H9 (cell line): Measurements from ENCODE around the gene PIAS2. TPM values are rescaled to one million over a fixed set of nuclear protein-coding genes. Genes with fewer than 3 reads are reported as not detected.

ENCODE experiments used
- DNase-seq: peaks from one replicate; pipeline ENCODE4 v3.0.0-alpha.2; 2017
- H2AFZ ChIP-seq: one replicate; pipeline ENCODE4 v1.6.1; 2013; ENCODE audit warnings: mild to moderate bottlenecking, low read length, control low read depth, moderate library complexity
- H2AK5ac ChIP-seq: 2 replicates; pipeline ENCODE4 v1.6.1; 2013; ENCODE audit warnings: low read length, control low read depth, mixed read lengths; ENCODE audit not compliant: insufficient read length
- H2BK120ac ChIP-seq: one replicate; pipeline ENCODE4 v1.6.1; 2013; ENCODE audit warnings: low read depth, mild to moderate bottlenecking, low read length, control low read depth, inconsistent platforms; ENCODE audit not compliant: poor library complexity, severe bottlenecking
- H2BK12ac ChIP-seq: 2 replicates; pipeline ENCODE4 v1.6.1; 2013; ENCODE audit warnings: low read length, control low read depth, mixed read lengths, low read depth; ENCODE audit not compliant: insufficient read length
- H2BK15ac ChIP-seq: 2 replicates; pipeline ENCODE4 v1.6.1; 2013; ENCODE audit warnings: low read depth, low read length, control low read depth
- H2BK20ac ChIP-seq: one replicate; pipeline ENCODE4 v1.6.1; 2013; ENCODE audit warnings: low read depth, mild to moderate bottlenecking, low read length, control low read depth, inconsistent platforms; ENCODE audit not compliant: poor library complexity, severe bottlenecking
- H2BK5ac ChIP-seq: 2 replicates; pipeline ENCODE4 v1.6.1; 2013; ENCODE audit warnings: low read length, control low read depth, mixed read lengths; ENCODE audit not compliant: insufficient read length
- H3K14ac ChIP-seq: 2 replicates; pipeline ENCODE4 v1.6.1; 2013; ENCODE audit warnings: low read length, control low read depth; ENCODE audit not compliant: insufficient read depth
- H3K18ac ChIP-seq: 2 replicates; pipeline ENCODE4 v1.6.1; 2013; ENCODE audit warnings: low read depth, mild to moderate bottlenecking, mixed read lengths, low read length, control low read depth; ENCODE audit not compliant: insufficient read length
- H3K23ac ChIP-seq: 2 replicates; pipeline ENCODE4 v1.6.1; 2013; ENCODE audit warnings: low read length, control low read depth, mixed read lengths, low read depth; ENCODE audit not compliant: insufficient read length
- H3K23me2 ChIP-seq: 2 replicates; pipeline ENCODE4 v1.6.1; 2013; ENCODE audit warnings: low read depth, mild to moderate bottlenecking, mixed read lengths, low read length, control low read depth; ENCODE audit not compliant: insufficient read length, poor library complexity, severe bottlenecking
- H3K27ac ChIP-seq: 2 replicates; pipeline ENCODE4 v1.5.1; 2013; ENCODE audit warnings: low read length, control low read depth, mixed read lengths, low read depth; ENCODE audit not compliant: insufficient read length
- H3K27me3 ChIP-seq: 2 replicates; pipeline ENCODE4 v1.6.1; 2013; ENCODE audit warnings: low read length, control low read depth, inconsistent platforms; ENCODE audit not compliant: insufficient read depth
- H3K4ac ChIP-seq: 2 replicates; pipeline ENCODE4 v1.6.1; 2013; ENCODE audit warnings: low read depth, mild to moderate bottlenecking, control low read depth, inconsistent platforms, low read length, moderate library complexity
- H3K4me1 ChIP-seq: 2 replicates; pipeline ENCODE4 v1.6.1; 2013; ENCODE audit warnings: low read length, control low read depth, inconsistent platforms; ENCODE audit not compliant: insufficient read depth
- H3K4me2 ChIP-seq: 2 replicates; pipeline ENCODE4 v1.6.1; 2013; ENCODE audit warnings: low read length, control low read depth, mixed read lengths; ENCODE audit not compliant: insufficient read length, insufficient read depth
- H3K56ac ChIP-seq: 2 replicates; pipeline ENCODE4 v1.6.1; 2013; ENCODE audit warnings: low read depth, mild to moderate bottlenecking, mixed read lengths, low read length, control low read depth; ENCODE audit not compliant: insufficient read length
- H3K79me1 ChIP-seq: 2 replicates; pipeline ENCODE4 v1.6.1; 2013; ENCODE audit warnings: low read depth, mild to moderate bottlenecking, moderate library complexity, low read length, control low read depth, inconsistent platforms; ENCODE audit not compliant: insufficient read depth, poor library complexity, severe bottlenecking
- H3K79me2 ChIP-seq: 2 replicates; pipeline ENCODE4 v1.6.1; 2013; ENCODE audit warnings: low read length, control low read depth, inconsistent platforms; ENCODE audit not compliant: insufficient read depth
- H3K9ac ChIP-seq: 2 replicates; pipeline ENCODE4 v1.6.1; 2013; ENCODE audit warnings: low read length, control low read depth, mixed read lengths; ENCODE audit not compliant: insufficient read length; ENCODE audit errors: extremely low read depth
- H3K9me3 ChIP-seq: one replicate; pipeline ENCODE4 v1.6.1; 2013; ENCODE audit warnings: low read depth, low read length, inconsistent platforms; ENCODE audit not compliant: control insufficient read depth
- H3T11ph ChIP-seq: one replicate; pipeline ENCODE4 v1.6.1; 2013; ENCODE audit warnings: mild to moderate bottlenecking, low read length, control low read depth, inconsistent platforms
- H4K20me1 ChIP-seq: one replicate; pipeline ENCODE4 v1.6.1; 2013; ENCODE audit not compliant: control insufficient read depth, insufficient read length, insufficient read depth
- H4K5ac ChIP-seq: 2 replicates; pipeline ENCODE4 v1.6.1; 2013; ENCODE audit warnings: low read depth, mild to moderate bottlenecking, mixed read lengths, low read length, control low read depth; ENCODE audit not compliant: insufficient read length
- H4K8ac ChIP-seq: replicated peaks from 2 replicates; pipeline ENCODE4 v1.6.1; 2013; ENCODE audit warnings: low read length, control low read depth, mixed read lengths, low read depth; ENCODE audit not compliant: insufficient read length
- H4K91ac ChIP-seq: 2 replicates; pipeline ENCODE4 v1.6.1; 2013; ENCODE audit warnings: low read depth, mild to moderate bottlenecking, moderate library complexity, mixed read lengths, low read length, control low read depth; ENCODE audit not compliant: insufficient read length
- H3K27ac Mint-ChIP-seq, 3 experiments: 2 replicates in 2 of 3; 3 replicates in 1 of 3; pipeline ENCODE4 v1.8.0; 2020 to 2021; ENCODE audit warnings: mixed read lengths in 3 of 3, mild to moderate bottlenecking in 1 of 3, moderate library complexity in 1 of 3
- H3K27me3 Mint-ChIP-seq: 2 replicates; pipeline ENCODE4 v1.8.0; 2021; ENCODE audit warnings: low read depth, mild to moderate bottlenecking, moderate library complexity, mixed read lengths
- H3K36me3 Mint-ChIP-seq, 3 experiments: 2 replicates in 2 of 3; 3 replicates in 1 of 3; pipeline ENCODE4 v1.8.0; 2020 to 2021; ENCODE audit warnings: low read depth in 3 of 3, mixed read lengths in 3 of 3; ENCODE audit not compliant: insufficient read depth in 1 of 3
- H3K4me1 Mint-ChIP-seq, 2 experiments: 2 replicates each; pipeline ENCODE4 v1.8.0; 2020; ENCODE audit warnings: mixed read lengths in 2 of 2
- H3K4me3 Mint-ChIP-seq, 2 experiments: 2 replicates in 1 of 2; 3 replicates in 1 of 2; pipeline ENCODE4 v1.8.0; 2020 to 2021; ENCODE audit warnings: mild to moderate bottlenecking in 2 of 2, mixed read lengths in 2 of 2, moderate library complexity in 1 of 2
- H3K9me3 Mint-ChIP-seq, 2 experiments: 2 replicates in 1 of 2; 3 replicates in 1 of 2; pipeline ENCODE4 v1.8.0; 2020; ENCODE audit warnings: mild to moderate bottlenecking in 2 of 2, mixed read lengths in 2 of 2, moderate library complexity in 1 of 2
- CTCF ChIP-seq: fragments of 200-600 bp; sonication (generic); conservative IDR thresholded peaks from 3 replicates; pipeline ENCODE4 v1.8.0; 2021; ENCODE audit warnings: antibody characterized with exemption, mild to moderate bottlenecking
- WGBS: extraction: QIAGEN DNeasy Blood & Tissue Kit; methylation state at CpG from one replicate; pipeline ENCODE4 v1.1.7; 2013; ENCODE audit warnings: missing lambda C conversion rate, low lambda C conversion rate, mixed read lengths; ENCODE audit not compliant: insufficient read length; ENCODE audit errors: extremely low coverage; 5-methylcytosine and 5-hydroxymethylcytosine counted together
- total RNA-seq: library from RNA; stranded (reverse); gene quantifications from 2 replicates; pipeline ENCODE4 v1.2.1, GENCODE V29; 2021

The PIAS2 gene
- total RNA-seq, 1 experiment from 2014 or later, result 58.4 TPM

- TF ChIP-seq CTCF, result no peak
- H3K9me3 ChIP-seq, result no peaks in the 10 kb centered on the region
- H3K27ac Mint-ChIP-seq, result no peak overlapping the region
- H2BK12ac ChIP-seq, result no peak overlapping the region
- H2BK5ac ChIP-seq, result no peak overlapping the region
- no peak overlapping the region for H3K27ac ChIP-seq
- no peak overlapping the region for H2BK20ac ChIP-seq
- H3K4me2 ChIP-seq, result no peak overlapping the region
- H3K56ac ChIP-seq, result no peak overlapping the region
- H3K36me3 Mint-ChIP-seq, result peaks cover 0 to 16% (median 5%) of the 10 kb centered on the region in 3 experiments; a peak in 4 of 7 replicates
- WGBS, result no CpG with 5 or more reads among the region's 1 CpG
- H3K79me2 ChIP-seq, result peaks cover 2% of the 10 kb centered on the region; the same call in 1 of the 2 replicates
- H3K4me1 Mint-ChIP-seq, result no peaks in the 10 kb centered on the region
- H4K20me1 ChIP-seq, result no peaks in the 10 kb centered on the region
- no peaks in the 10 kb centered on the region for H3K27me3 ChIP-seq
- no peak overlapping the region for H3K23ac ChIP-seq
- no peak overlapping the region for H3K4ac ChIP-seq
- no peak overlapping the region for H4K8ac ChIP-seq
- no peaks in the 10 kb centered on the region for H3K23me2 ChIP-seq
- H3K27me3 Mint-ChIP-seq, result no peaks in the 10 kb centered on the region
- no peaks in the 10 kb centered on the region for H3K4me1 ChIP-seq
- no peak overlapping the region for H4K91ac ChIP-seq
- H2BK120ac ChIP-seq, result no peak overlapping the region
- no peak overlapping the region for H2BK15ac ChIP-seq
- no peak for DNase-seq
- no peak overlapping the region for H3K18ac ChIP-seq
- H3K14ac ChIP-seq, result no peak overlapping the region
- no peaks in the 10 kb centered on the region for H3K79me1 ChIP-seq
- no peak overlapping the region for H3T11ph ChIP-seq
- H3K9me3 Mint-ChIP-seq, result no peaks in the 10 kb centered on the region
- H3K4me3 Mint-ChIP-seq, result no peak overlapping the region
- H3K9ac ChIP-seq, result no peak overlapping the region
- H4K5ac ChIP-seq, result no peak overlapping the region
- no peak overlapping the region for H2AFZ ChIP-seq
- H2AK5ac ChIP-seq, result no peak overlapping the region
Observed at GRCh38 chr18:46843372-46843771, 73.9 kb downstream of the PIAS2 start.
